GM21825 (cell line): ENCODE data around the gene CD163L1.
"Not testable (repeated sequence)": the region's sequence is repeated elsewhere in the genome, so short reads cannot be mapped to it uniquely, and the experiment has no call there.

ENCODE experiments used
- ATAC-seq: cut with Tn5 transposase; IDR thresholded peaks from one replicate; pipeline ENCODE4 v1.9.1; 2021; ENCODE audit warnings: mild to moderate bottlenecking, moderate library complexity; ENCODE audit not compliant: unreplicated experiment

CD163L1 gene

DNA sequence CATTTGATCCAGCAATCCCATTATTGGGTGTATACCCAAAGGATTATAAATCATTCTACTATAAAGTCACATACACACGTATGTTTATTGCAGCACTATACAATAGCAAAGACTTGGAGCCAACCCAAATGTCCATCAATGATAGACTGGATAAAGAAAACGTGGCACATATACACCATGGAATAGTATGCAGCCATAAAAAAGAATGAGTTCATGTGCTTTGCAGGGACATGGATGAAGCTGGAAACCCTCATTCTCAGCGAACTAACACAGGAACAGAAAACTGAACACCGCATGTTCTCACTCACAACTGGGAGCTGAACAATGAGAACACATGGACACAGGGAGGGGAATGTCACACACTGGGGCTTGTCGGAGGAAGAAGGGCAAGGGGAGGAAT lies 106.2 kb downstream of the CD163L1 start:
- ATAC-seq, result not testable (repeated sequence)

- ATAC-seq, result no peak
These were observed 116.0 kb downstream of the CD163L1 start for GRCh38 chr12:7327918-7328317.

DNA sequence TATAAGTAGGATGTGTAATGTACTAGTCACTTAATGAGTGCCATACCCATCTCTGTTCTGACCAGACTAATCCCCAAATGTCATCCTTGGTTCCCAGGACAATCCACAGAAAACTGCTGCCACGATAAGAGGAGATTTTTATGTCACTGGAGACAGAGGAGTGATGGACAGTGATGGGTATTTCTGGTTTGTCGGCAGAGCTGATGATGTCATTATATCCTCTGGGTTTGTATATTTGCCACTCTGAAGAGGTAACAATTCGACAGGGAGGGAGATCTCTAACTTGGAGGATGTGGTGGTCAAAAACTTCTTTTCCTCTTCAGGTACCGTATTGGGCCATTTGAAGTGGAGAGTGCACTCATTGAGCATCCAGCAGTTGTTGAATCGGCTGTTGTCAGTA lies 119.8 kb downstream of the CD163L1 start:
- no peak for ATAC-seq

GRCh38 chr12:7322599-7322998 lies 121.4 kb downstream of the CD163L1 start:
- no peak for ATAC-seq

DNA sequence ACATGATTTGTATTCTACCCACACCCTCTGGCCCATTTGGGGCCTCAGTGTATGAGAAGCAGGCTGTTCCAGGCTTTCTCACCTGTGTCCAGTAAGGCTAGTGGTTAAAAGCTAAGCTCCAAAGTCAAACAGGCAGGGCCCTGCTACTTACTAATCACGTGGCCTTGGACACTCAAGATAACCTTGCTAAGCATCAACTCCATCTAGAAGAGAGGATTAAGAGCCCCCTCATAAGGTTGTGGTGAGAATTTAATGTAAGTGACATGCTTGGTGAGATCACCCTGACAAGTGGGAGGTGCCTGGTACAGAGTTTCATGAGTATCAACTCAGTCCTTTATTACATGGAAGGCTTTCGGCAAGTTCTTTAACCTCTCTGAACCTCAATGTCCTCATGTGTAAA lies 122.3 kb downstream of the CD163L1 start:
- no peak for ATAC-seq

DNA sequence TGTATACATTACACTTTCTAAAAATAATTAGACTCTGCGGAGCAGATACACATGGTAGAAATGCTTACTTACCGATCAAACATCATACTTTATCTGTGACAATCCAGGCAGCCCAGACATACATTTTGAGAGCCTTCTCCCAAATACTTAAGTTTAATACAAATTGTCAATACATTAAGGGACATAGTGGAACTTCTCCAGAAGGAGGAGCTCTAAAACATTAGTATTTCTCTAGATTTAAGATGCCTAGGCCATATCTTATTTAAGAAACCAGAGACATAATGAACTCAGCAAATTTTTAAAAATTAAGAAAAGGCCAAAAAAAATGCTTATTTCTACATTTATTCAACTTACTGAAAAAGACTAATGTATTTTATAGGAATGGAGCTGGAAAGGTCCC lies 124.0 kb downstream of the CD163L1 start:
- no peak for ATAC-seq

GRCh38 chr12:7310070-7310469 lies 133.9 kb downstream of the CD163L1 start:
- ATAC-seq, result no peak
